Activated T-cell treated with anti-CD3 and anti-CD28 coated beads, Interleukin-2, amount 50 U/mL, for 72 hours (primary cell): ENCODE measurements around the gene LRFN4. TPM values are rescaled to one million over a fixed set of nuclear protein-coding genes. Genes with fewer than 3 reads are reported as not detected.

Experiments
- ATAC-seq, 2 donors: fragments of 150-1000 bp; cut with Tn5 transposase; replicated peaks in 1 of 2; 2 replicates each; pipeline ENCODE4 v1.10.0; 2021; ENCODE audit warnings: moderate library complexity in 2 of 2, mild to moderate bottlenecking in 1 of 2
- DNase-seq, 2 donors: peaks; one replicate each; pipeline ENCODE4 v3.0.0; 2021 to 2022; ENCODE audit warnings: mixed read lengths in 1 of 2
- H3K27ac Mint-ChIP-seq: one replicate; pipeline ENCODE4 v1.8.0; 2022; ENCODE audit warnings: mild to moderate bottlenecking, moderate library complexity, mixed read lengths
- H3K27me3 Mint-ChIP-seq: one replicate; pipeline ENCODE4 v1.8.0; 2022; ENCODE audit warnings: low read depth, mixed read lengths
- H3K36me3 Mint-ChIP-seq, 2 donors: one replicate each; pipeline ENCODE4 v1.8.0; 2022; ENCODE audit warnings: mixed read lengths in 2 of 2, mild to moderate bottlenecking in 1 of 2; ENCODE audit not compliant: insufficient read depth in 2 of 2
- H3K4me1 Mint-ChIP-seq: one replicate; pipeline ENCODE4 v1.8.0; 2022; ENCODE audit warnings: low read depth, mixed read lengths
- H3K4me3 Mint-ChIP-seq, 2 donors: one replicate each; pipeline ENCODE4 v1.8.0; 2022; ENCODE audit warnings: mild to moderate bottlenecking in 2 of 2, mixed read lengths in 2 of 2, moderate library complexity in 2 of 2
- H3K9me3 Mint-ChIP-seq, 2 donors: one replicate each; pipeline ENCODE4 v1.8.0; 2022; ENCODE audit warnings: mixed read lengths in 2 of 2
- total RNA-seq, 2 donors: library from RNA; stranded (reverse); gene quantifications; one replicate each; pipeline ENCODE4 v1.2.3, GENCODE V29; 2022

LRFN4 gene
- total RNA-seq, 2 donors from 2014 or later: 13.4 to 18.3 TPM

- ATAC-seq: no peak
- Mint-ChIP-seq H3K4me1 (peaks cover 15% of the 10 kb centered on the region), H3K4me3 (no peak overlapping the region), H3K27ac (no peak overlapping the region), H3K36me3 (peaks cover 0 to 2% of the 10 kb centered on the region in 2 donors), H3K27me3 (no peaks in the 10 kb centered on the region), H3K9me3 (no peaks in the 10 kb centered on the region)
- DNase-seq: no peak
Measured at GRCh38 chr11:66849501-66850234, 7.2 kb upstream of the LRFN4 start.

- no peaks in the 10 kb centered on the region for H3K9me3 Mint-ChIP-seq
- H3K27me3 Mint-ChIP-seq: no peaks in the 10 kb centered on the region
- no peak overlapping the region for H3K4me3 Mint-ChIP-seq
- peaks cover 9% of the 10 kb centered on the region for H3K4me1 Mint-ChIP-seq
- no peak overlapping the region for H3K27ac Mint-ChIP-seq
- H3K36me3 Mint-ChIP-seq: peaks cover 0 to 2% of the 10 kb centered on the region in 2 donors
- DNase-seq (no peak), ATAC-seq (no peak)
Measured at GRCh38 chr11:66850235-66850587, 6.7 kb upstream of the LRFN4 start.

GRCh38 chr11:66850588-66851238, 6.2 kb upstream of the LRFN4 start:
- peaks cover 9% of the 10 kb centered on the region for H3K4me1 Mint-ChIP-seq
- no peaks in the 10 kb centered on the region for H3K36me3 Mint-ChIP-seq
- DNase-seq: no peak
- no peak for ATAC-seq
- no peaks in the 10 kb centered on the region for H3K27me3 Mint-ChIP-seq
- H3K4me3 Mint-ChIP-seq: no peak overlapping the region
- no peaks in the 10 kb centered on the region for H3K9me3 Mint-ChIP-seq
- no peak overlapping the region for H3K27ac Mint-ChIP-seq

DNA sequence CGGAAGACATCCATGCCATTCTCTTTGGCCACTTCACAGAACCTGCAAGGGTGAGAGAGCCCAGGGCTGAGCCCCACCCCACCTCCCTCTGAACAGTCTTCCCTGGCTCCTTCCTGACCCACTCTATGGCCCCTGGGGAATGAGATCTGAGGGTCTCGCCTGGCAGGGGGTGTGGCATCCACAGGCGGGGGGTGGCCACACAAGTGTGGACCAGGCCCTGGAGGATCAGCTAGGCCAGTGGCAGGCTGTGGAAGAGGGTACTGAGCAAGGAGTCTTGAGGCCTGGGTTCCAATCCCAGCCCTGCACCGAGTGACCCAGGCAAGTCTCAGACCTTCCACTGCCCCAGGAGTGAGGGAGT, 5.6 kb upstream of the LRFN4 start:
- Mint-ChIP-seq H3K27ac (no peak overlapping the region), H3K4me3 (no peak overlapping the region), H3K9me3 (no peaks in the 10 kb centered on the region), H3K36me3 (no peaks in the 10 kb centered on the region), H3K27me3 (no peaks in the 10 kb centered on the region), H3K4me1 (peaks cover 9% of the 10 kb centered on the region)
- ATAC-seq (no peak), DNase-seq (no peak)

- H3K36me3 Mint-ChIP-seq: peaks cover 0 to 1% of the 10 kb centered on the region in 2 donors
- no peak for ATAC-seq
- no peaks in the 10 kb centered on the region for H3K9me3 Mint-ChIP-seq
- H3K27me3 Mint-ChIP-seq: no peaks in the 10 kb centered on the region
- peak overlapping the region; percentile 61 for H3K27ac Mint-ChIP-seq
- DNase-seq: peak; percentile 36 to 40
- peak overlapping the region in 1 of 2 donors; percentile 6 for H3K4me3 Mint-ChIP-seq
- peaks cover 9% of the 10 kb centered on the region for H3K4me1 Mint-ChIP-seq
Measured at GRCh38 chr11:66851698-66852465, 5.0 kb upstream of the LRFN4 start.

- DNase-seq: no peak
- no peak overlapping the region for H3K27ac Mint-ChIP-seq
- H3K4me3 Mint-ChIP-seq: no peak overlapping the region
- no peaks in the 10 kb centered on the region for H3K27me3 Mint-ChIP-seq
- peaks cover 0 to 1% of the 10 kb centered on the region in 2 donors for H3K36me3 Mint-ChIP-seq
- H3K9me3 Mint-ChIP-seq: no peaks in the 10 kb centered on the region
- peaks cover 9% of the 10 kb centered on the region for H3K4me1 Mint-ChIP-seq
- ATAC-seq: no peak
Measured at GRCh38 chr11:66852466-66853241, 4.2 kb upstream of the LRFN4 start.

- ATAC-seq: no peak
- Mint-ChIP-seq H3K27ac (no peak overlapping the region), H3K4me3 (no peak overlapping the region), H3K9me3 (no peaks in the 10 kb centered on the region), H3K4me1 (peaks cover 9% of the 10 kb centered on the region), H3K36me3 (peaks cover 0 to 1% of the 10 kb centered on the region in 2 donors), H3K27me3 (no peaks in the 10 kb centered on the region)
- DNase-seq: no peak
Measured at GRCh38 chr11:66853242-66854229, 3.3 kb upstream of the LRFN4 start.

- Mint-ChIP-seq H3K27me3 (no peaks in the 10 kb centered on the region), H3K4me3 (no peak overlapping the region), H3K9me3 (no peaks in the 10 kb centered on the region), H3K4me1 (peaks cover 9% of the 10 kb centered on the region), H3K27ac (no peak overlapping the region), H3K36me3 (peaks cover 0 to 1% of the 10 kb centered on the region in 2 donors)
- no peak for ATAC-seq
- no peak for DNase-seq
Measured at GRCh38 chr11:66854231-66854661, 2.6 kb upstream of the LRFN4 start.

DNA sequence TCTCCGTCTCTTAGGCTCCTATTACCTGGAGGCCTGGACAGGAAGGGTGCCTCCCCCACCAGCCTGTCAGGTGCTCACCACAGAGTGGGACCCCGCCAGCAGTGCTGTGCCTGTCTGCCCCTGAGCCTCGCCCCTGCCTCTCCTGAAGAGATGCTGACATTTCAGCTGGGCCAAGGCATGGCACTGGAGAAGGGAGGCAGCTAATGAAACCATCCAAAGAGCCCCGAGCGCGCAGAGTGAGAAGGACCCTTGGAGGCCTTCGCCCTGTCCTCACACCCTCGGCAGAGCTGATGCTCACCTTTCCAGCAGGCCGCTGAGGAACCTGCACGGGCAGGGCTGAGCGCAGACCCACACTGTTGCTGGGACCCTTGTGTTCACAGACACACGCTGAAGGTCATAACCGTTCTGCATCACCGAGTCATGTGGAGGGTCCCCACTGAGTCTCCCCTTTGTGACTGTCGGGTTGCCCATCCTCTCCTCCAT, 2.1 kb upstream of the LRFN4 start:
- H3K4me3 Mint-ChIP-seq: peak overlapping the region; percentile 84 to 95
- no peak for ATAC-seq
- H3K9me3 Mint-ChIP-seq: no peaks in the 10 kb centered on the region
- H3K27me3 Mint-ChIP-seq: no peaks in the 10 kb centered on the region
- H3K27ac Mint-ChIP-seq: no peak overlapping the region
- H3K36me3 Mint-ChIP-seq: peaks cover 0 to 1% of the 10 kb centered on the region in 2 donors
- peaks cover 9% of the 10 kb centered on the region for H3K4me1 Mint-ChIP-seq
- no peak for DNase-seq

DNA sequence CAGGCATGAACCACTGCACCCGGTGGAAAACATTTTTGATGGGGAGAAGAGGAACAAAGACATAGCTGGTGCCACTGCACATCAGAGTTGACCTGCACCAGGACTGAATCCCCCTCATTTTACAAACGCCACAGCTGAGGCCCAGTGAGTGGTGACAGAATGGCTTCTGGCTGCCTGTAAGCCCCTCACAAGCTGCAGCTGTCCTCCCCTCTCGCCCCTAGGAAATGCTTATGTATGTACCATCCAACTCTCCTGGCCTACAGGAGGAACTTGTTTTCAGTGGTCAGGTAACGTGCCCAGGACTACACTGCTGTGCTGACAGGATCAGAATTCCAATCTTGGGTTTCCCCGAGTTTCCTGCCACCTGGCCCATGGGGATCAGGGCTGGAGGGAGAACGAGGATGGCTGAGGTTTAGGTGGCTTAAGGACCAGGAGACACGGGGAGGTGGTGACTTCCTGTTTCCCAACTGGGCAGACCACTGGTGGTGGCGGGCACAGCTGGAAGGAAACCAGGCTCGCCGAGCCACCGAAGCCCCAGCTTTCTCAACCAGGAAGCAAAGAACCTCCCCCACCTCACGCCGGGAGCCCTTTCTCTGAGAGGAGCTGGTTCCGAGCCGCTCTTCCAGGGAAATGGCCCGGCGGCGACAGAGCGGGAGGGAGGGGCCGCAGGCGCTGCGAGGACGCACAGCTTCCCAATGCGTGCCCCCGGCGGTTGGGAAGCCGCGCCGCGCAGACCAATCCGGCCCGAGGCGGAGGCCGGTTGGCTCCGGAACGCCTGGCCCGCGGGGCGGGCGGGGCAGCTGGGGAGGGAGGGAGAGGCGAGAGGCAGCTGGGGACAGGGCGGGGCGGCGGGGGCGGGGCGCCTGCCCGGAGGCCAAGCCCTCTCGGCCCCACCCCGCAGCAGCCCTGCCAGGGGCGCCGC, 1.0 kb upstream of the LRFN4 start:
- H3K27ac Mint-ChIP-seq: peak overlapping the region; percentile 27
- ATAC-seq: peak; percentile 86
- peaks cover 0 to 1% of the 10 kb centered on the region in 2 donors for H3K36me3 Mint-ChIP-seq

DNA sequence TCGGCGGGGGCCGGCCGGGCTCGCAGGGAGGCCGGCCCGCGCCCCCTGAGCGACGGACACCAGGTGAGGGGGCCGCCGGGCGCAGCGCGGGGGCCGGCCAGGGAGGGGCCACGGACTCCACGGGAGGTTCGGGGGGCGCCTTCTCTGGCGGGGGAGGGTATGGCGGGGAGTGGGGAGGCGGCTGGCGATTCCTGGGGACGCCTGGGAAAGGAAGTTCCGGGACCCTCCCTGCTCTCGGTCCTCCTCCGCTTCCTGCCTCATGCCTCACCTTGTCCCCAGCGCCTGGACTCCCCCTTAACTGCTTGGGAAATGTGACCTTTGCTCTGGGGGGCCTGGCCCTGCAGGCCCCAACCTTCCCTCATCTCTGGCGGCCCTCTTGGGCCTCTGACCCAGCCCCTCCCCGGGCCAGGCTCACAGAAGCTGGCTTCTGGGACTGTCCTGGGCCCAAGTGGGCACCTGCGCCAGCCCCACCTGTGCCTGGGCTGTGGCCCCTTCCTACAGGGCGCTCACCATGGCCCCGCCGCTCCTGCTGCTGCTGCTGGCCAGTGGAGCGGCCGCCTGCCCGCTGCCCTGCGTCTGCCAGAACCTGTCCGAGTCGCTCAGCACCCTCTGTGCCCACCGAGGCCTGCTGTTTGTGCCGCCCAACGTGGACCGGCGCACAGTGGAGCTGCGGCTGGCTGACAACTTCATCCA, 516 bp downstream of the LRFN4 start:
- no peak for ATAC-seq

More for the DNA sequence above, 1.0 kb upstream of the LRFN4 start:
- Mint-ChIP-seq H3K4me3 (peak overlapping the region; percentile 84 to 95), H3K9me3 (no peaks in the 10 kb centered on the region), H3K27me3 (no peaks in the 10 kb centered on the region), H3K4me1 (peaks cover 9% of the 10 kb centered on the region)
- peak; percentile 89 to 91 for DNase-seq

More for the DNA sequence above, 516 bp downstream of the LRFN4 start:
- H3K4me1 Mint-ChIP-seq: no peaks in the 10 kb centered on the region
- H3K36me3 Mint-ChIP-seq: peaks cover 0 to 1% of the 10 kb centered on the region in 2 donors
- H3K27ac Mint-ChIP-seq: peak overlapping the region; percentile 54
- H3K4me3 Mint-ChIP-seq: peak overlapping the region; percentile 85 to 89
- H3K27me3 Mint-ChIP-seq: no peaks in the 10 kb centered on the region
- no peak for DNase-seq
- H3K9me3 Mint-ChIP-seq: no peaks in the 10 kb centered on the region
